IPS-18a (cell line): ENCODE data around the gene GDF7.

Source experiments
- H3K27ac ChIP-seq: one replicate; pipeline ENCODE4 v1.5.1; 2013; ENCODE audit warnings: low read length
- H3K27me3 ChIP-seq: one replicate; pipeline ENCODE4 v1.6.1; 2013; ENCODE audit warnings: mild to moderate bottlenecking, low read length; ENCODE audit not compliant: control insufficient read depth, insufficient read depth
- H3K36me3 ChIP-seq: one replicate; pipeline ENCODE4 v1.6.1; 2013; ENCODE audit warnings: low read depth, low read length; ENCODE audit not compliant: control insufficient read depth
- H3K4me1 ChIP-seq: one replicate; pipeline ENCODE4 v1.6.1; 2013; ENCODE audit warnings: low read depth, low read length; ENCODE audit not compliant: control insufficient read depth
- H3K4me3 ChIP-seq: one replicate; pipeline ENCODE4 v1.5.1; 2013; ENCODE audit warnings: low read length
- H3K9ac ChIP-seq: one replicate; pipeline ENCODE4 v1.6.1; 2013; ENCODE audit warnings: mild to moderate bottlenecking, low read length, moderate library complexity
- H3K9me3 ChIP-seq: one replicate; pipeline ENCODE4 v1.6.1; 2013; ENCODE audit warnings: low read depth, low read length; ENCODE audit not compliant: control insufficient read depth

The GDF7 gene

DNA sequence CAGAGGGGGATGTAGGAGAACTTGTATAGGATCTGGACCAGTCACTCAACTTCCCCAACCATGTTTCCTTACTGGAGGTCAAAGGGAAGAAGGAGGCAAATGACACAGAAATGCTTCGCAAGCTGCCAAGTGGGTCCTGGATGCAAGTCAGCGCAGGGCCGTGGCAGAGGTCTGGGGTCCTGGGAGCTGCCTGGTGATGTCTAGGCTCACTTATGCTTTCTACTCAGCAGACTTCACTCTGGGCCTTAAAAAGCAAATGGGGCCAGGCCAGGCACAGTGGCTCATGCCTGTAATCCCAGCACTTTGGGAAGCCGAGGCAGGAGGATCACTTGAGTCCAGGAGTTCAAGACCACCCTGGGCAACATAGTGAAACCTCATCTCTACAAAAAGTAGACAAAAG lies 36.0 kb upstream of the GDF7 start:
- no peak overlapping the region for H3K9ac ChIP-seq
- H3K4me3 ChIP-seq = no peak overlapping the region

DNA sequence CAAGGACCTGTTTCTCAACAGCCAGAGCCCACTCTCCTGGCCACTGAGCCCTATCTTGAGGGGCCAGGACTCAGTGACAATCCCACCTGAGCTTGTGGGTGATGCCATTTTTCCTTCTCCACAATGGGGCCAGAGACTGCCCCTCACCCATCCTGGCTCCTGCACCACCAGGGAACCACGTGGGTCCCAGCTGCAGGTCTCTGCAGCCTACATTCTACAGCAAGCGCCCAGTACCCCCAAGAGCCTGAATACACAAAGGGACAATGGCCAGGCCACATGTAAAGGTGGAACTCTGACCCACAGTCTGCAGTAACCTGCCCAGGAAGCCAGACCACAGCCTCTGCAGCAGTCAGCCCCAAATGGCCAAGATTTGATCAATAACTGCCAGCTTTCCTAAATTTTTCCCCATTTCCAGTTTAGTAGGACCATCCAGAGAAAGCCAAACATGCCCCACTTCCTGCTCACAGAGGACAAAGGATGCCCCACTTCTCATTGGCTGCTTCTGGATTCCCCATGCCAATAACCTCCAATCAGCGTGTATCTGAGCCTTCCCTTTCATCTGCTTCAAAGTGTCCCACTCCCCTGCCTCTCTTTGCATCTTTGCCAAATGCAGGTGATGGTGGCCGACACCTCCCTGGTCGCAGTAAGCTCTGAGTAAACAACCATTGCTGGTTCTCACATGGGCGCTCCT lies 35.2 kb upstream of the GDF7 start:
- Histone ChIP-seq H3K4me1 (peaks cover 11% of the 10 kb centered on the region), H3K27me3 (no peaks in the 10 kb centered on the region), H3K9ac (no peak overlapping the region), H3K4me3 (no peak overlapping the region), H3K27ac (no peak overlapping the region), H3K36me3 (no peaks in the 10 kb centered on the region), H3K9me3 (no peaks in the 10 kb centered on the region)

More for the DNA sequence above, 36.0 kb upstream of the GDF7 start:
- Histone ChIP-seq H3K36me3 (no peaks in the 10 kb centered on the region), H3K27ac (no peak overlapping the region), H3K9me3 (no peaks in the 10 kb centered on the region), H3K27me3 (no peaks in the 10 kb centered on the region), H3K4me1 (peaks cover 11% of the 10 kb centered on the region)

DNA sequence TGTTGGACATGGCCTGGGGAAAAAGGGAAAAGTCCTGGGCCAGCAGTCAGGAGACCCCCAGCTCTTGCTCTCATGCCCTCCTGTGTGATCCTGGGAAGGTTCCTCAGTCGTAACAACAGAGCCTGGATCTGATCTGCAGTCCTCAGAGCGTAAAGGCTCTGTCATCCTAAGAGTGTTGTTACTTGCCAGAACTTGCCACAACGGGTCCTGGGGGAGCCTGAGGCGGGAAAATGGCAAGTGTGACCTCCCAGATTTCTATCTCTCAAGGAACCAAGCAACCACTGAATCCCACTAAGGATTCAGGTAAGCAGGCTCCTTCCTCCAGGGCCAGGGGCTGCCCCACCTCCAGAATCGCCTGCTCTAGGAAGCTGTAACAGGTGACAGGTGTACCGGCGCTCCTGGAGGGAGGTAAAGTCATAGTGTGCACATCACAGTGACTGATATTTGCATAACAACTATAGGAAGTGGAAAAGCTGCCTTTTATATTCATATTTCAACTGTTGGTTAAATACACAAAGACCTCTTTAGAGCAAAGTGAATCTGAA lies 34.4 kb upstream of the GDF7 start:
- H3K27me3 ChIP-seq = no peaks in the 10 kb centered on the region
- H3K9me3 ChIP-seq = no peaks in the 10 kb centered on the region
- H3K36me3 ChIP-seq = no peaks in the 10 kb centered on the region
- no peak overlapping the region for H3K27ac ChIP-seq
- peaks cover 11% of the 10 kb centered on the region for H3K4me1 ChIP-seq
- no peak overlapping the region for H3K9ac ChIP-seq
- no peak overlapping the region for H3K4me3 ChIP-seq

DNA sequence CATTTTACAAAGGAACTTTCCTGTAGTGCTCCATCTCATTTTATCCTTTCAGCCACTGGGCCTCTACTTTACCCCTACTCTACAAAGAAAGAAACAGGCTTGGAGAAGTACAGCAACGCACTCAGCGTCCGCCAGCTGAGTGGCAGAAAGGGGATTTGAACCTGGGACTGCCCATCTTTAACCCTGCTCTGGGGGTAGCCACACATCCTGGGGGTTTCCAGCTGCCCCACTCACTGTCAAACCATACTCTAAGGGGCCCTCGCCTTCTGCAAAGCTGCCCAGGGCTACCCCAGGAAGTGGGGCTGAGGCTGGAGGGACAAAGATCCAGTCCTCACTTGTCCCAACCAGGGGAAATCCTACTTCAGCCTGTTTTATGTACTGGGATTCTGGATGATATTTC lies 33.9 kb upstream of the GDF7 start:
- H3K9ac ChIP-seq = no peak overlapping the region

DNA sequence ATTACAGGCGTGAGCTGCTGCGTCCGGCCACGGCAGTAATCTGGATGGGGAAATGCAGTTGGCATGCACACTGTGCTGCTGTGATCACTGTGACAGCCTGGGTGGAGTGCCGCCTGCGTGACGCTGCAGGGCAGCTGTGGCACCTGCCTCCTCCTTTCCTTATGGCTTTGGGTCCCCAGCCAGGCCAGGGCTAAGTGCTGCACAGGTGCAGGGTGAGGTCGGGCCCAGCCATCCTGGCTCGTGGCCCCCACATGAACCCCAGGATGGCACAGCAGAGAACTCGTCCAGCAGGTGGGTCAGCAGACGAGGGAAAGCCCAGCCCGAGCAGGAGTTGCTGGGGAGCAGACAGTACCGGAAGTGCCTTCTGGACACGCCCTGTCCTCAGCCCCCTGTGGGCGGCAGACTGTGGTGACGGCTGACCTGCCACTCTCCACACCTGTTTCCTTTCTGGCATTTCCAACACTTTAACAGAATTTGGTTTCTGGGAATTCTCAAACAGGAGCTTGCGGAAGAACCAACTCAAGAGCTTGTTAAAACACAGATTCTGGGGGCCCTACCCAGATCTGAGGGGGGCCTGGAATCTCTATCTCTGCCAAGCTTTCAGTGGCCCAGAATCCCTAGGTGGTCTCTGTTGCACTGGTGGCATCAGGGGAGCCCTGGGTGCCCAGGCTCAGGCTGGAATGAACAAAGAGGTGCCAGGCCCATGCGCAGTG lies 33.0 kb upstream of the GDF7 start:
- Histone ChIP-seq H3K4me3 (no peak overlapping the region), H3K4me1 (peaks cover 11% of the 10 kb centered on the region), H3K9me3 (no peaks in the 10 kb centered on the region), H3K9ac (no peak overlapping the region), H3K36me3 (no peaks in the 10 kb centered on the region), H3K27me3 (no peaks in the 10 kb centered on the region), H3K27ac (no peak overlapping the region)

More for the DNA sequence above, 33.9 kb upstream of the GDF7 start:
- H3K36me3 ChIP-seq = no peaks in the 10 kb centered on the region
- no peak overlapping the region for H3K27ac ChIP-seq
- H3K9me3 ChIP-seq = no peaks in the 10 kb centered on the region
- no peaks in the 10 kb centered on the region for H3K27me3 ChIP-seq
- H3K4me1 ChIP-seq = peaks cover 11% of the 10 kb centered on the region
- no peak overlapping the region for H3K4me3 ChIP-seq

DNA sequence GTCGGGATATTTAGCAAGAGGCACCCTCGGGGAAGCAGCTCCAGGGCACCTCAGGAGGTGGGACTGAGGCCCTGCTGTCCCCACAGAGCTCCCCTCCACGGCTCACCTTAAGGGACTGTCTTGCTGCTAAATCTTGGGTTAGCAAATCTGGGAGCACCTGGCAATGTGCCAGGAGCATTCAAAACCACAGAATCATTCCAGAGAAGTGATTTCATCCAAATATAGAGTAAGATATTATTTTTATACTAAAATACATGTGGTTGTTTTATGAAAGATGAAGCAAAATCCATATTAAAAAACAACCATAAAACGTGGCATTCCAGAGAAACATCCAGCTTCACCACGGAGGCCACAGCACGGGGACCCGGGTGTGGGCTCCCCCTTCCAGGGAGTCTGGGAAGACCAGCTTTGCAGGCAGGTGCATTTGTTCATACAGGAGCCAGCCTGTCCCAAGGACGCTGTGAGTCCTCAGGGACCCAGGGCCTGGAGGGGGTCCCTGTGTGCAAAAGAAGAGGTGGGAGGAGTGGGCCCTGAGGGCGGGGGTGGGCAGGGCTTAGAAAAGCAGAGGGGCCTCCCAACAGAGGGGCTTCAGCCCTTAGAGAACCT lies 32.3 kb upstream of the GDF7 start:
- peaks cover 11% of the 10 kb centered on the region for H3K4me1 ChIP-seq
- no peaks in the 10 kb centered on the region for H3K36me3 ChIP-seq
- no peak overlapping the region for H3K9ac ChIP-seq
- no peak overlapping the region for H3K27ac ChIP-seq
- no peaks in the 10 kb centered on the region for H3K9me3 ChIP-seq
- H3K4me3 ChIP-seq = no peak overlapping the region
- no peaks in the 10 kb centered on the region for H3K27me3 ChIP-seq

DNA sequence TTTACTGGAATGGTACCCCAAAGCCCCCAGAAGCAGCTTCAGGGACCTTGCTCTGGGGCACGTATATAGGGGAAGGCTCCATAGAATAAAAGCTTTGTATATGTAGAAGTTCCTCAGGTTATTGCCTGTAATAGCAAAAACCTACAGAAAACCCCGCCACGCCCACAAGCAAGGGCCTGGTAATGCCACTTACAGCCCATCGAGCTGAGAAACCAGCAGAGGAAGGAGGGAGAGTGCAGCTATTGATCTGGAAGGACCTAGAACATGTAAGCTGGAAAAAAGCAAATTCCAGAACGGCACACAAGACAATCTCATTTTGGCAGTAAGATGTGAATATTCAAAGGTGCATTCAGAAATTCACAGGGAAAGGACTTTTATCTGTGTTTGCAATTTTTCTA lies 31.8 kb upstream of the GDF7 start:
- no peaks in the 10 kb centered on the region for H3K36me3 ChIP-seq
- no peak overlapping the region for H3K4me3 ChIP-seq
- H3K9me3 ChIP-seq = no peaks in the 10 kb centered on the region
- no peaks in the 10 kb centered on the region for H3K27me3 ChIP-seq
- no peak overlapping the region for H3K9ac ChIP-seq
- H3K27ac ChIP-seq = no peak overlapping the region
- H3K4me1 ChIP-seq = peaks cover 11% of the 10 kb centered on the region

DNA sequence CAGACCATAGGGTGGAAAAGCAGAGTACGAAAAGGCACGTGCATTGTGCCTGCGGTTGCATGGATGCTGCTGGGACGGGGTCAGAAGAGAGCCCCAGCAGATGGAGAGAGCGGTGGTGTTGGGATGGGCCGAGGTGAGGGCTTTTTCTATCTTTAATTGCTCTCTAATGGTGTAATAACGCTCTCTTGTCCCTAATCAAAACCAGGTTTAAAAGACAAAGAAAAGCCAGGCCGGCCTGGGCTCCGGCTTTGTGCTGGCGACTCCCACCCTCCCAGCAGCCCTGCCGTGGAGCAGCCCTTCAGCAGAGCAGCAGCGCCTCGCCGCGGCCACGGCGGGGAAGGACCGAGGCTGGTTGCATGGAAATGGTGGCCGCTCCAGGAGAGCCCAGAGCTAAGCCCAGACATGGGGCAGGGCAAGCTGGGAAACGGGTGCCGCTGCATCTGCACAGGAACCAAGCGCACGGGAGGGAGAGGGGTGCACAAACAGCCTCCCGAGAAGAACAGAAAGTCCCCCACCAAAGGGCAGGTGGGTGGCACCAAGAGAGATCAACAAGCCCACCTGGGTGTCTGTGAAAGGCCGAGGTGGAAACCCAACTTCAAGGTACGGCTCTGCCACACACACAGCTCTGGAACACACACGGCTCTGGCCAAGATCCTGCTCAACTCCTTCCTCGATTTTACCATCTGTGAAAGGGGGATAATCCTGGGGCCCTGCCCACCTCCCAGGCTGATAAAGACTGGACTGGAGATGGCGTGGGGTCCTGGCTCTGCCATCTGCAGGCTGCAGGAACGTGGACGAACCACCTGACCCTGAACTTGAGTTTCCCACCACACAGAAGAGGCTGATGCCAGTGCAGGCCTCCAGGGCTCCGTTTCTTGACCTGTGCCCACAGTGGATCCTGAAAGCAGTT lies 31.0 kb upstream of the GDF7 start:
- H3K27ac ChIP-seq = no peak overlapping the region
- no peaks in the 10 kb centered on the region for H3K27me3 ChIP-seq
- no peaks in the 10 kb centered on the region for H3K36me3 ChIP-seq
- no peak overlapping the region for H3K9ac ChIP-seq
- no peak overlapping the region for H3K4me3 ChIP-seq
- peaks cover 11% of the 10 kb centered on the region for H3K4me1 ChIP-seq
- no peaks in the 10 kb centered on the region for H3K9me3 ChIP-seq

DNA sequence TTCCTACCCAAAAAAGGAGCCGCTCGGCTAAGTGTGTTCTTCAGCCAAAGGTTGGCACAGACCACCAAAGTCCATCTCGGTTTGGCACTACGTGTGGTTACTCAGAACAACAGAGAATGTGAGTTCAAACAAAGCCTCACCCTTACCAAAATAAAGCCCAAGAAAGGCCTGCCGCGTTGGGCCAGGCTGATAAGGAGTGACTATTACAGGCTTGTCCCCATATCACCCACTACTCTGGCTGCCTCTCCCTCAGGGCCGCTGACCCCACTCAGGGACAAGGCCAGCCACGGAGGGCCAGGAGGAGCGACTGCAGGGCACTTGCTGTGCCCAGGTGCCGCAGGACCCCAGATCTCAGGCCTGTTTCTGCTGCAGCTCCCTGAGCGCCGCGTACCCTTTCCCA lies 29.8 kb upstream of the GDF7 start:
- Histone ChIP-seq H3K4me1 (peaks cover 11% of the 10 kb centered on the region), H3K27ac (no peak overlapping the region), H3K36me3 (no peaks in the 10 kb centered on the region), H3K9me3 (no peaks in the 10 kb centered on the region), H3K9ac (no peak overlapping the region), H3K27me3 (no peaks in the 10 kb centered on the region), H3K4me3 (no peak overlapping the region)

DNA sequence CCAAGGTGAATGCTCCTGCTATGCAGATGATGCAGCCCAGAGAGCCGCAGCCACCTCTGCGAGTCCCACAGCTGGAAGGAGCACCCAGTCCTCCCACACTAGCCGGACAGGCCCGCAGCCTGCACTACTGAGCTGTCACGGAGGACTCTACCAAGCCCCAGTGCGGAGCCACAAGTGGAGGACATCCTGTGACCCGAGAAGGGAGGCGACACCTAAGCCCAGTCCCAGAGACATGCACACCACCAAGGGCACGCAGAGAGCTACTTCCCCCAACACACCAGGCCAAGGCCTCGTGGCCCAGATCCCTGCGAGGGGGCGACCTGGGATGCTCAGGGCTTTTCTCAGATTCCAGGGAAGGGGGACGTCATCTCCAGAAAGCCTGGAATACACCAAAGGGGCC lies 28.9 kb upstream of the GDF7 start:
- Histone ChIP-seq H3K4me1 (peaks cover 4% of the 10 kb centered on the region), H3K9ac (no peak overlapping the region), H3K27me3 (no peaks in the 10 kb centered on the region), H3K9me3 (no peaks in the 10 kb centered on the region), H3K4me3 (no peak overlapping the region), H3K36me3 (no peaks in the 10 kb centered on the region), H3K27ac (no peak overlapping the region)
